AG04450 (cell line): ENCODE data around the gene RASL10B. TPM values are rescaled to one million over a fixed set of nuclear protein-coding genes. Genes with fewer than 3 reads are reported as not detected.

ENCODE experiments used
- CTCF ChIA-PET: fragments of 300-600, 350-600 bp; formaldehyde crosslinking; extraction: SDS; loops from one replicate; lab custom pipeline; 2022; ENCODE audit warnings: antibody characterized with exemption, inconsistent platforms; lab: Charles Lee
- POLR2A ChIA-PET: fragments of 350-600 bp; formaldehyde crosslinking; extraction: SDS; loops from one replicate; lab custom pipeline; 2021; ENCODE audit warnings: antibody characterized with exemption, inconsistent platforms; lab: Yijun Ruan, JAX
- DNase-seq: peaks from one replicate; pipeline ENCODE4 v3.0.0-alpha.2; 2011; ENCODE audit warnings: low read depth, low spot score
- H3K27ac ChIP-seq: one replicate; pipeline ENCODE4 v1.5.1; 2012; ENCODE audit warnings: low read depth, low read length, control low read depth
- H3K27me3 ChIP-seq: one replicate; pipeline ENCODE4 v1.6.0; 2012; ENCODE audit warnings: low read length; ENCODE audit not compliant: control insufficient read depth, insufficient read depth
- H3K4me3 ChIP-seq: 2 replicates; pipeline ENCODE4 v1.5.1; 2011; ENCODE audit warnings: mild to moderate bottlenecking, low read depth, low read length, control low read depth
- H3K9me3 ChIP-seq: 2 replicates; pipeline ENCODE4 v1.5.1; 2012; ENCODE audit warnings: low read length; ENCODE audit not compliant: control insufficient read depth, insufficient read depth
- CTCF ChIP-seq: IDR thresholded peaks from 2 replicates; pipeline ENCODE4 v1.5.1; 2011; ENCODE audit warnings: low read depth, low read length, control low read depth, inconsistent platforms
- polyA plus RNA-seq: library from polyadenylated mRNA; depleted of rRNA; stranded (reverse); fragments of >200 nt; gene quantifications from 2 replicates; pipeline ENCODE4 v1.2.3, GENCODE V29; 2011

Gene RASL10B
- polyA plus RNA-seq, 1 experiment: 3.3 TPM

GRCh38 chr17:35773129-35773528 lies 41.7 kb downstream of the RASL10B start:
- DNase-seq: no peak
- no peak for TF ChIP-seq CTCF
- ChIA-PET CTCF (interaction anchor here (4.9 to 6.6 kb wide), 2 partner anchors 9 to 32 kb away, joined by 33 to 45 read pairs; no protein-coding TSS in a partner anchor), POLR2A (no interaction called here)
- no peak overlapping the region for H3K27ac ChIP-seq
- H3K4me3 ChIP-seq: no peak overlapping the region
- peaks cover 16% of the 10 kb centered on the region for H3K27me3 ChIP-seq
- H3K9me3 ChIP-seq: no peaks in the 10 kb centered on the region; the same call in 1 of the 2 replicates

GRCh38 chr17:35773679-35774425 lies 42.4 kb downstream of the RASL10B start:
- TF ChIP-seq CTCF: no peak
- no peaks in the 10 kb centered on the region; the same call in 1 of the 2 replicates for H3K9me3 ChIP-seq
- CTCF ChIA-PET: interaction anchor here (1.1 to 6.6 kb wide), 3 partner anchors 10 to 35 kb away, joined by 5 to 45 read pairs (median 33); no protein-coding TSS in a partner anchor
- no peak overlapping the region for H3K27ac ChIP-seq
- H3K27me3 ChIP-seq: peaks cover 13% of the 10 kb centered on the region
- POLR2A ChIA-PET: no interaction called here
- DNase-seq: no peak
- no peak overlapping the region for H3K4me3 ChIP-seq

- Histone ChIP-seq H3K27me3 (peaks cover 19% of the 10 kb centered on the region), H3K4me3 (no peak overlapping the region), H3K27ac (no peak overlapping the region), H3K9me3 (no peaks in the 10 kb centered on the region; the same call in 1 of the 2 replicates)
- no peak for TF ChIP-seq CTCF
- DNase-seq: no peak
- CTCF ChIA-PET: interaction anchor here (0.6 to 6.6 kb wide), 5 partner anchors 10 to 34 kb away, joined by 3 to 45 read pairs (median 5); no protein-coding TSS in a partner anchor
- POLR2A ChIA-PET: no interaction called here
These were observed 43.1 kb downstream of the RASL10B start for GRCh38 chr17:35774499-35774898.

- no peaks in the 10 kb centered on the region; the same call in 1 of the 2 replicates for H3K9me3 ChIP-seq
- H3K27ac ChIP-seq: no peak overlapping the region
- no peak for DNase-seq
- no peak for TF ChIP-seq CTCF
- H3K4me3 ChIP-seq: no peak overlapping the region
- ChIA-PET POLR2A (no interaction called here), CTCF (interaction anchor here (0.6 to 6.6 kb wide), 6 partner anchors 11 to 212 kb away, joined by 3 to 45 read pairs (median 5); no protein-coding TSS in a partner anchor)
- peaks cover 16% of the 10 kb centered on the region for H3K27me3 ChIP-seq
These were observed 43.6 kb downstream of the RASL10B start for GRCh38 chr17:35775039-35775438.

GRCh38 chr17:35775583-35775982 lies 44.1 kb downstream of the RASL10B start:
- ChIA-PET CTCF (interaction anchor here (0.6 to 6.6 kb wide), 3 partner anchors 12 to 212 kb away, joined by 3 to 45 read pairs (median 33); no protein-coding TSS in a partner anchor), POLR2A (no interaction called here)
- H3K27ac ChIP-seq: no peak overlapping the region

More at GRCh38 chr17:35775583-35775982, 44.1 kb downstream of the RASL10B start:
- no peak overlapping the region for H3K4me3 ChIP-seq
- no peak for TF ChIP-seq CTCF
- DNase-seq: no peak
- H3K9me3 ChIP-seq: no peaks in the 10 kb centered on the region; the same call in 1 of the 2 replicates
- peaks cover 16% of the 10 kb centered on the region for H3K27me3 ChIP-seq
